CD8-positive, alpha-beta memory T cell (primary cell): ENCODE measurements around the gene CAMK2B. TPM values are rescaled to one million over a fixed set of nuclear protein-coding genes. Genes with fewer than 3 reads are reported as not detected.
A peak's percentile ranks its signal among the peaks of the same experiment; 100 is the strongest.

Experiments used
- CTCF ChIA-PET: fragments of 350-600 bp; sonication (Branson Sonifier 250); formaldehyde crosslinking; loops from one replicate; lab custom pipeline; 2021; ENCODE audit warnings: antibody characterized with exemption; lab: Charles Lee
- POLR2A ChIA-PET: fragments of 350-600 bp; sonication (Branson Sonifier 250); formaldehyde crosslinking; loops from one replicate; lab custom pipeline; 2021; ENCODE audit warnings: antibody characterized with exemption; lab: Charles Lee
- DNase-seq, 5 donors: peaks; one replicate each; pipeline versions ENCODE4 v3.0.0 to v3.0.0-alpha.2; 2020 to 2022; ENCODE audit warnings: mixed read lengths in 1 of 5
- H3K27ac ChIP-seq: one replicate; pipeline ENCODE4 v1.7.0; 2013; ENCODE audit warnings: low read depth, mild to moderate bottlenecking, low read length, moderate library complexity
- H3K27me3 ChIP-seq: 2 replicates; pipeline ENCODE4 v1.7.0; 2013; ENCODE audit warnings: low read length, mild to moderate bottlenecking; ENCODE audit not compliant: insufficient read depth, poor library complexity, severe bottlenecking
- H3K36me3 ChIP-seq: 2 replicates; pipeline ENCODE4 v1.7.0; 2013; ENCODE audit warnings: mild to moderate bottlenecking, low read length, moderate library complexity; ENCODE audit not compliant: insufficient read depth
- H3K4me1 ChIP-seq: 2 replicates; pipeline ENCODE4 v1.7.0; 2013; ENCODE audit warnings: mild to moderate bottlenecking, low read length, moderate library complexity; ENCODE audit not compliant: insufficient read depth
- H3K4me3 ChIP-seq: 2 replicates; pipeline ENCODE4 v1.7.0; 2013; ENCODE audit warnings: mild to moderate bottlenecking, low read length
- H3K9me3 ChIP-seq: 2 replicates; pipeline ENCODE4 v1.7.0; 2013; ENCODE audit warnings: mild to moderate bottlenecking, low read length
- H3K27ac Mint-ChIP-seq, 8 donors: one replicate each; pipeline ENCODE4 v1.8.0; 2020 to 2021; ENCODE audit warnings: mixed read lengths in 8 of 8, mild to moderate bottlenecking in 6 of 8, inconsistent platforms in 3 of 8, moderate library complexity in 3 of 8
- H3K27me3 Mint-ChIP-seq, 2 donors: one replicate each; pipeline ENCODE4 v1.8.0; 2020 to 2021; ENCODE audit warnings: mixed read lengths in 2 of 2, mild to moderate bottlenecking in 1 of 2, moderate library complexity in 1 of 2
- H3K36me3 Mint-ChIP-seq, 3 donors: one replicate each; pipeline ENCODE4 v1.8.0; 2020 to 2021; ENCODE audit warnings: mixed read lengths in 3 of 3, inconsistent platforms in 1 of 3, mild to moderate bottlenecking in 1 of 3
- H3K4me1 Mint-ChIP-seq, 3 donors: one replicate each; pipeline ENCODE4 v1.8.0; 2020 to 2021; ENCODE audit warnings: mixed read lengths in 3 of 3, inconsistent platforms in 1 of 3, mild to moderate bottlenecking in 1 of 3
- H3K4me3 Mint-ChIP-seq, 7 donors: one replicate each; pipeline ENCODE4 v1.8.0; 2020 to 2021; ENCODE audit warnings: mixed read lengths in 7 of 7, mild to moderate bottlenecking in 6 of 7, moderate library complexity in 4 of 7, inconsistent platforms in 2 of 7
- H3K9me3 Mint-ChIP-seq, 5 donors: one replicate each; pipeline ENCODE4 v1.8.0; 2020 to 2022; ENCODE audit warnings: mixed read lengths in 5 of 5, mild to moderate bottlenecking in 3 of 5, moderate library complexity in 2 of 5, inconsistent platforms in 1 of 5
- polyA plus RNA-seq: library from polyadenylated mRNA; unstranded; fragments of 300-500 nt; fragmentation: Illumina TruSeq; gene quantifications from one replicate; pipeline ENCODE4 v1.2.3, GENCODE V29; 2021
- total RNA-seq, 2 experiments: library from RNA; stranded (reverse); gene quantifications; one replicate each; pipeline ENCODE4 v1.2.3, GENCODE V29; 2021

CAMK2B gene
- total and polyA plus RNA-seq, 3 experiments from 2014 or later: 0.42 to 0.90 TPM; not detected in 1

DNA sequence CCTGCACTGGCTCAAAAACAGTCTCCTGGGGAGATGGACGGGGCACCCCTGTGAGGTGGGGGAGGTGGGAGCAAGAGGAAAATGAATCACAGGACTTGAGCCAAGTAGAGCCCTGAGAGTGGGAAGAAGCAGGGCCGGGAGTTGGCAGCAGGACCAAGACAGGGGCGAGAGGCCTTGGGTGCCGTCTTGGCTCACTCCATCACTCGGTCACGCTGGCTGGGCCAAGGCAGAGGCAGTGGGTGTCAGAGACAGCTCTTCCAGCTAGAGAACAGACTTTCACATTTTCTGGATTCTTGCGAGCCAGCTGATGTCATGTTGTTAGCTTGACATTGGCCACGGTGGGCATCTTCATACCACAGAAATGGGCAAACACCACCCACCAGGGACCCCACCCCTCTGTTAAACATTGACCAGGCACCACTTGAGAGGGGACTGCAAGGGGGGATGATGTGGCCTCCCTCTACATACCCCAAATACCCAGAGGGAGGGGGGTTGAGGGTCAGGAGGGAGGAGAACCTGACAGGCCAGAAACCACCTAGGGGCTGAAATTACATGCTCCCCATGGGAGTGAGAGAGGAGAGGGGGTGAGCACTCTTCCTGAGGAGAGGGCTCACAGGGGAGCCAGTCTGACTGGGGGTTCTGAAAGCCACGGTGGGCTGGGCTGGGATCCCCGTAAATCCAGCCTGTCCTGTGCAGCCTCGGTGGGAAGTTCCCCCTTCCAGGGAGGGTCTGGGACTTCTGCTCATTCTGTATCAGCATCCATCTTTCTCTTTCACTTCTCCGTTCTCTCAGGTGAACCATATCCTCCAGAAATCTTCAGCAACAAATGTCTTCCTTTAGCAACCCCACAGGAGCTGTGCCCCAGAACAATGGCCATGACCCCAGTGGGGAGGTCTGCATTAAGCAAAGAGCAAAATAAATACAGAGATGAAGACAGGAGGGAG, 19.6 kb downstream of the CAMK2B start:
- no peak overlapping the region for H3K4me3 Mint-ChIP-seq
- ChIA-PET CTCF (no interaction called here), POLR2A (no interaction called here)
- no peaks in the 10 kb centered on the region for H3K36me3 ChIP-seq
- H3K4me1 Mint-ChIP-seq: peaks cover 2 to 7% (median 4%) of the 10 kb centered on the region in 3 donors
- DNase-seq: peak in 1 of 5 donors; percentile 27
- peaks cover 10 to 11% of the 10 kb centered on the region in 2 donors for H3K27me3 Mint-ChIP-seq
- no peaks in the 10 kb centered on the region for H3K36me3 Mint-ChIP-seq
- peaks cover 9% of the 10 kb centered on the region for H3K27me3 ChIP-seq
- peak overlapping the region in 5 of 8 donors; percentile 7 to 85 (median 54) for H3K27ac Mint-ChIP-seq
- no peak overlapping the region for H3K27ac ChIP-seq
- H3K4me3 ChIP-seq: no peak overlapping the region
- no peaks in the 10 kb centered on the region for H3K9me3 Mint-ChIP-seq
- H3K4me1 ChIP-seq: peaks cover 6% of the 10 kb centered on the region
- no peaks in the 10 kb centered on the region for H3K9me3 ChIP-seq

DNA sequence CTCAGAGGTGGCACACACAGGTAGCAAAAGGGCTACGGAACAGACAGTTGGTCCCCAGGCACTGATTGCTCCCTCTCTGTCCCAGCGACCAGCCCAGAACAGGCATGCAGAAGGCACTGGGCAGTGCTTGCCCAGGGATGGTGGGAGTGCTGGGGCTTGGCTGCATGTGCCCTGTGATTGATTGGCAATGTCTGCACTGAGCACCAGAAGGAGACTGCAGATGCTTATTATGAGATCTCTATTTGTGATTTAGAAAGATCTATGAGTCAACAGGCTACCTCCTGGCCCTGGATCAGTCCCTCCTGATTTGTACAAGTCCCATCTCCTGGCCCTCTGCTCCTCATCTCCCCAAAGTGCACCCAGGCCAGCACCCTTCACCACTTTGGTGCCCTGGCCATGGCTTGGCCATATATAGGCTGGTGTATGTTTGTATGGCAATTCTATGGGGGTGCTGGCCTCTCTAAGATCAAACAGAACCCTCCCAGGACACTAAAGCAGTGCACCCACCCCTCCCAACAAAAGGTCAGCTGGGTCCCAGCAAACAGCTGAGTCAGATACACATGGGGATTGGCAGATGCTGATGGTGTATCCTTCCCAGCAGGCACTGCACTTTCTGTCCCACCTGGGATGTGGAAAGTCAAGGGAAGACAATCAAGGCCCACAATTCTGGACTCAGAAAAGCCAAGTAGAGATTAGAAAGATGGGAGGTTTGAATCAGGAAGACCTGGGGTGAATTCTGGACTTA, 30.9 kb downstream of the CAMK2B start:
- Histone ChIP-seq H3K36me3 (no peaks in the 10 kb centered on the region), H3K27me3 (peaks cover 5% of the 10 kb centered on the region), H3K4me1 (no peaks in the 10 kb centered on the region), H3K4me3 (no peak overlapping the region), H3K9me3 (no peaks in the 10 kb centered on the region), H3K27ac (no peak overlapping the region)
- POLR2A ChIA-PET: no interaction called here
- Mint-ChIP-seq H3K36me3 (no peaks in the 10 kb centered on the region), H3K4me1 (no peaks in the 10 kb centered on the region), H3K9me3 (no peaks in the 10 kb centered on the region), H3K27ac (peak overlapping the region in 1 of 8 donors; percentile 63), H3K27me3 (peaks cover 26 to 76% of the 10 kb centered on the region in 2 donors), H3K4me3 (no peak overlapping the region)
- DNase-seq: peak in 1 of 5 donors; percentile 29
- CTCF ChIA-PET: no interaction called here

DNA sequence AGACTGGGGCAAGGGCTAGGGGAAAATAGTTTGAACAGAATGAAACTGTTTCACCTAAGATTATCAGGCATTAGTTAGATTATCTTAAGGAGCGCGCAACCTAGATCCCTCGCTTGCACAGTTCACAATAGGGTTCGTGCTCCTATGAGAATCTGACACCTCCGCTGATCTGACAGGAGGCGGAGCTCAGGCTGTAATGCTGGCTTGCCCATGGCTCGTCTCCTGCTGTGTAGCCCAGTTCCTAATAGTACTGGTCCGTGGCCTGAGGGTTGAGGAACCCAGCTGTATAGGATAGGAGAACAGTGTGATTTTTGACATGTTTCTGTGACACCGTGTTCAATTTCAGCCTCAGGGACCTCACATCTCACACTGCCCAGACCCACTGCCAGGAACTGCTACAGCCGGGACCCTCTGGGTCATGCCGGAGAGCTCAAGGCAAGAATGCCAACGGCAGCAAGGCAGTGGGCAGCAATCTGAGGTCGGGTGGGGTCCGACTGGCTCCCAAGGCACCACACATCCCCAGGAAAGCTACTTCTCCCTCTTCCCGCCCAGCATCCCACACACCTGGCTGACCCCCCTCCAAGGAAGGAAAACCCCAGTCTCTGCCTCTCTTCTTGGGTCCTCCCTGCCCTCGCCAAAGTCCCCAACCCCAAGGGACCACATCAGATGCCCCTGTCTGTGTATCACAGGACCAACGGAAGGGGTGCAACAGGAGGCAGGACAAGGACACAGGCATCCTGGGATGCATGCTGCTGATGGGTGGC, 31.7 kb downstream of the CAMK2B start:
- Mint-ChIP-seq H3K4me1 (no peaks in the 10 kb centered on the region), H3K27ac (no peak overlapping the region), H3K9me3 (no peaks in the 10 kb centered on the region), H3K4me3 (no peak overlapping the region), H3K27me3 (peaks cover 26 to 72% of the 10 kb centered on the region in 2 donors), H3K36me3 (no peaks in the 10 kb centered on the region)
- H3K27me3 ChIP-seq: peaks cover 5% of the 10 kb centered on the region
- POLR2A ChIA-PET: no interaction called here
- no peak overlapping the region for H3K27ac ChIP-seq
- CTCF ChIA-PET: no interaction called here
- DNase-seq: peak in 1 of 5 donors; percentile 18
- no peaks in the 10 kb centered on the region for H3K4me1 ChIP-seq
- no peaks in the 10 kb centered on the region for H3K36me3 ChIP-seq
- no peaks in the 10 kb centered on the region for H3K9me3 ChIP-seq
- H3K4me3 ChIP-seq: no peak overlapping the region

DNA sequence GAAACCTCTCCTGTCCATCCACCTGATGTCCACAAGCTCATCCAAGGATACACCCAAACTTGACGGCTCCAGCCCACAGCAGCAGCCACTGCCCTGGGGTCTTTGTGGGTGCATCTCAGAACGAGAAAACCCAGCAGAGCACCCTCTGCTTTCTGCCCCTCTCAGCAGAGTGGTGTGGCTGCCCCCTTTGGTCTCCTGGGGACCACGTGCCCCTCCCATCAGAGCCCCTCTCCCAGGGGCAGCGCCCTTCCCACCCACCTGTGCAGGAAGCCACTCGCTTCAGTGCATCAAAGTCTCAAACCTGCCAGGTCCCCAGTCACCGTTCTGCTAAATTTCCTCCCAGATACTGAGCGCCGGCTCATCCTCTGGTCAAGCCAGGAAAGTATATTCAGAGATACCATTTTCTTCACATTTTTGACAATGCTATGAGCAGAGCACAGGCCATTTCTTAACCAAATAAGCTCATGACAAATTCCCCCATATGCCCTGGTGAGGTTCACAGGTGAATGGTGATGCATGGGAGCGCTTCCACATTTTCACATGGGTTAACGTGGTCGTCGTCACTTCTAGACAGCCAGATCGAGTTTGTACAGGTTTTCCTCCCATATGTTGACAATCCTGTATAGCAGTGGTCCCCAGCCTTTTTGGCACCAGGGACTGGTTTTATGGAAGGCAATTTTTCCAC, 32.4 kb downstream of the CAMK2B start:
- H3K9me3 ChIP-seq: no peaks in the 10 kb centered on the region
- Mint-ChIP-seq H3K4me3 (no peak overlapping the region), H3K9me3 (no peaks in the 10 kb centered on the region), H3K36me3 (no peaks in the 10 kb centered on the region), H3K4me1 (no peaks in the 10 kb centered on the region), H3K27me3 (peaks cover 26 to 66% of the 10 kb centered on the region in 2 donors), H3K27ac (no peak overlapping the region)
- no peaks in the 10 kb centered on the region for H3K36me3 ChIP-seq
- H3K27ac ChIP-seq: no peak overlapping the region
- ChIA-PET CTCF (no interaction called here), POLR2A (no interaction called here)
- H3K4me3 ChIP-seq: no peak overlapping the region
- peak in 1 of 5 donors; percentile 18 for DNase-seq
- H3K27me3 ChIP-seq: peaks cover 5% of the 10 kb centered on the region
- H3K4me1 ChIP-seq: no peaks in the 10 kb centered on the region

DNA sequence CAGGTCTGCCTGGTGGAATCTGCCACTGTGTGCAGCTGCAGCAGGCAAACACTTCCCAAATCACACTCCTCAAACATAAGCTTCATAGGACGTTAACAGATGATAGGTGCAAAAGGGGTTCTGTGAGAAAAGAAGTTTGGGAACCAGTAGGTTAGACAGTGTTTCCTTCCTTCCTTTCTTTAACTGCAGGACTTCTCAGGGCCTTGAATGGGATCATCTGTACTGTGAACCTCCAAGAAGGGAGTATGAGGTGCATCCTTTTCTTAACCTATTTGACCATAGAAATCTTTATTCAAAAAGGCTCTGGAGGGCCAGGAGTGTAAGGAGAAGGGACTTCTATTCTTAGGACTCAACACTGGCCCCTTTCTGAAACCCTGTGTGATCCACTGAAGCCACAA, 33.0 kb downstream of the CAMK2B start:
- Mint-ChIP-seq H3K4me1 (no peaks in the 10 kb centered on the region), H3K27ac (no peak overlapping the region), H3K27me3 (peaks cover 23 to 62% of the 10 kb centered on the region in 2 donors), H3K4me3 (no peak overlapping the region), H3K9me3 (no peaks in the 10 kb centered on the region), H3K36me3 (no peaks in the 10 kb centered on the region)
- H3K36me3 ChIP-seq: no peaks in the 10 kb centered on the region
- CTCF ChIA-PET: no interaction called here
- no peaks in the 10 kb centered on the region for H3K9me3 ChIP-seq
- no peak for DNase-seq
- H3K4me3 ChIP-seq: no peak overlapping the region
- POLR2A ChIA-PET: no interaction called here
- H3K4me1 ChIP-seq: no peaks in the 10 kb centered on the region
- H3K27ac ChIP-seq: no peak overlapping the region
- peaks cover 5% of the 10 kb centered on the region for H3K27me3 ChIP-seq

DNA sequence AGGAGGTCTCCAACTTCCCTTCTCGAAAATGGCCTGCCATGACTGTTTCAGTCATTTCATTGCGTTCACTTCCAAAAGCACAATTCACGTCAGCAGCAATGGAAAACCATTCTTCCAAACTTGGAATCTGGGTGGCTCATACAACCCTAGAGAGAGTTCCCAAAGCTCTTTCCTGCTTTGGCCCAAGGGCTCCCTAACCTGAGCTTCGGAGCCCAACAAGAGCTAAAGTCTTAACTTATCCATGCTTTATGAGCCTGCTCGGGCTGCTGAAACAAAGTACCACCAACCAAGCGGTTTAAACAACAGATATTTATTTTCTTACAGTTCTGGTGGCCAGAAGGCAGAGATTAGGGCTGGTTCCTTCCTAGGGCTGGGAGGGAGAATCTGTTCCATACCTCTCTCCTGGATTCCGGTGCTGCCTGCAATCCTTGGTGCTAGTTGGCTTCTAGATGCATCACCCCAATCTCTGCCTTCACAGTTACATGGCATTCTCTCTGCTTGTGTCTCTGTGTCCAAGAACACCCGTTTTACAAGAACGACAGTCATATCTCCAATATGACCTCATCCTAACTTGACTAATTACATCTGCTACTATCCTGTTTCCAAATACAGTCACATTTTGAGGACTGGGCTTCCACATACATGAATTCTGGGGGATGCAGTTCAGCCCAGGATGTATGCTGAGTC, 33.5 kb downstream of the CAMK2B start:
- POLR2A ChIA-PET: no interaction called here
- H3K27me3 Mint-ChIP-seq: peaks cover 21 to 57% of the 10 kb centered on the region in 2 donors
- no peaks in the 10 kb centered on the region for H3K4me1 Mint-ChIP-seq
- H3K4me3 Mint-ChIP-seq: no peak overlapping the region
- H3K9me3 ChIP-seq: no peaks in the 10 kb centered on the region
- no peaks in the 10 kb centered on the region for H3K4me1 ChIP-seq
- DNase-seq: no peak
- H3K4me3 ChIP-seq: no peak overlapping the region
- no peaks in the 10 kb centered on the region for H3K36me3 Mint-ChIP-seq
- H3K27ac ChIP-seq: no peak overlapping the region
- H3K9me3 Mint-ChIP-seq: no peaks in the 10 kb centered on the region
- CTCF ChIA-PET: no interaction called here
- H3K36me3 ChIP-seq: no peaks in the 10 kb centered on the region
- H3K27ac Mint-ChIP-seq: no peak overlapping the region
- peaks cover 5% of the 10 kb centered on the region for H3K27me3 ChIP-seq

DNA sequence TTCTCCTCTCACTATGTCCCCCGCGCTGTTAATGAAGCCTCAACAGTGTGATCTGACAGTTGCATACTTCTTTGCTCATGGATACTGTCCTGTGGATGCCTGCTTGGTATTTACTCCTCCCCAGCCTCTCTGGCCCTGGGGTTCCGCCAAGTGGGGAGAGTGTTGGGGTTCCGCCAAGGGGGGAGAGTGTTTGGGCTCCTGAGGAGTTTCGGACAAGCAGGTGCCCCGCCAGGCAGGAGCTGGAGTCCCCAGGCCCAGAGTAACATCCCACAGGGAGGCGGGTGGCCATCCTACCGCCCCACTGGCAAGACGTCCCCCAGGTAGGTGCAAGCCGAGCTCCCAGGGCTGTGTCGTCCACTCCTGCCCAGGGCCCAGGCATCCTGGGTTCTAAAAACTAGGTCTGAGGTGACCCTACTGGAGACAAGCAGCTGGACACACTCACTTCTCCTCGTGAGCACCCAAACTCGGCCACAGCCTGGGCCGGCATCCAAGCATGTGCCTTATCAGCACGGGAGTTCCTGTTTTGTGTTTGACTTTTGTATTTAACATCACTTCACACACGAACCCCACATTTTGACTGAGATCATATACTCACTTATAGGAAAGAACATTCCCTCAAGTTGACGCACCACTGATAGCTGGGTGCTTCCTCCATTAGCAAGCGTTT, 34.2 kb downstream of the CAMK2B start:
- POLR2A ChIA-PET: no interaction called here
- H3K9me3 ChIP-seq: no peaks in the 10 kb centered on the region
- no peaks in the 10 kb centered on the region for H3K4me1 ChIP-seq
- H3K27ac Mint-ChIP-seq: no peak overlapping the region
- no peak overlapping the region for H3K27ac ChIP-seq
- no peak overlapping the region for H3K4me3 Mint-ChIP-seq
- no peaks in the 10 kb centered on the region for H3K36me3 ChIP-seq
- no peak overlapping the region for H3K4me3 ChIP-seq
- H3K27me3 ChIP-seq: peaks cover 5% of the 10 kb centered on the region
- H3K4me1 Mint-ChIP-seq: no peaks in the 10 kb centered on the region
- peaks cover 18 to 51% of the 10 kb centered on the region in 2 donors for H3K27me3 Mint-ChIP-seq
- H3K9me3 Mint-ChIP-seq: no peaks in the 10 kb centered on the region
- no peaks in the 10 kb centered on the region for H3K36me3 Mint-ChIP-seq
- DNase-seq: peak in 1 of 5 donors; percentile 5
- CTCF ChIA-PET: no interaction called here
